Articular chondrocyte of knee joint (primary cell): ENCODE results near the gene CYP2A7. TPM values are rescaled to one million over a fixed set of nuclear protein-coding genes. Genes with fewer than 3 reads are reported as not detected.

ENCODE experiments used
- total RNA-seq: library from RNA; depleted of rRNA; stranded (reverse); fragments of >200 nt; gene quantifications from 2 replicates; pipeline ENCODE4 v1.2.3, GENCODE V29; 2012

The CYP2A7 gene
- total RNA-seq: not detected in 2 replicates

GRCh38 chr19:40882062-40882461 is at the start of gene CYP2A7:
Gene CYP2A7, minus strand, starts transcription at chr19:40882231. Its CDS starts 21 bp downstream, at chr19:40882210.

GRCh38 chr19:40850277-40850676 is 31.8 kb downstream of the CYP2A7 start, which contains the start of gene CYP2A6:
Gene CYP2A6, minus strand, starts transcription at chr19:40850447. Its CDS starts 21 bp downstream, at chr19:40850426.

Other genes with a start within 250 kb of the CYP2A7 start
- 29.7 and 33.2 TPM in 2 replicates for gene NUMBL, start 191.6 kb downstream of the CYP2A7 start, total RNA-seq
- gene COQ8B, start 165.3 kb downstream of the CYP2A7 start, total RNA-seq: 27.3 and 31.9 TPM in 2 replicates
- 10.8 and 14.9 TPM in 2 replicates for gene ITPKC, start 165.1 kb downstream of the CYP2A7 start, total RNA-seq
- 1.0 and 1.5 TPM in 2 replicates for gene ACTMAP, start 131.8 kb downstream of the CYP2A7 start, total RNA-seq
- 21.1 and 30.8 TPM in 2 replicates for gene SNRPA, start 131.0 kb downstream of the CYP2A7 start, total RNA-seq
- gene MIA, start 106.7 kb downstream of the CYP2A7 start, total RNA-seq: 1.4 and 4.6 TPM in 2 replicates
- 7.4 and 7.7 TPM in 2 replicates for gene RAB4B, start 104.0 kb downstream of the CYP2A7 start, total RNA-seq
- 51.5 and 52.9 TPM in 2 replicates for gene EGLN2, start 83.0 kb downstream of the CYP2A7 start, total RNA-seq
- gene CYP2A6, start 31.8 kb downstream of the CYP2A7 start, total RNA-seq: 0.22 TPM in 1 of 2 replicates, not detected in the other
- gene CYP2B6, start 109.1 kb upstream of the CYP2A7 start, total RNA-seq: not detected in 2 replicates
- not detected in 2 replicates for gene CYP2A13, start 206.2 kb upstream of the CYP2A7 start, total RNA-seq
- not detected in 2 replicates for gene CYP2F1, start 232.2 kb upstream of the CYP2A7 start, total RNA-seq